HuH-7 (cell line): ENCODE data around the gene SDC3.
A peak's percentile ranks its signal among the peaks of the same experiment; 100 is the strongest.

Experiments
- DNase-seq: peaks from one replicate; pipeline ENCODE4 v3.0.0; 2011; ENCODE audit warnings: low spot score

The SDC3 gene

GRCh38 chr1:30928789-30929134 is 20.2 kb upstream of the SDC3 start:
- DNase-seq: no peak

GRCh38 chr1:30928171-30928570 is 19.6 kb upstream of the SDC3 start:
- no peak for DNase-seq

GRCh38 chr1:30927448-30927847 is 18.9 kb upstream of the SDC3 start:
- no peak for DNase-seq

GRCh38 chr1:30923597-30923996 is 15.0 kb upstream of the SDC3 start:
- no peak for DNase-seq

GRCh38 chr1:30920827-30921226 is 12.3 kb upstream of the SDC3 start:
- DNase-seq: no peak

- no peak for DNase-seq
Measured at GRCh38 chr1:30919025-30919881, 10.7 kb upstream of the SDC3 start.

GRCh38 chr1:30916296-30916695 is 7.7 kb upstream of the SDC3 start:
- DNase-seq: no peak

- DNase-seq: no peak
Measured at GRCh38 chr1:30915491-30916230, 7.1 kb upstream of the SDC3 start.

- no peak for DNase-seq
Measured at GRCh38 chr1:30914931-30915330, 6.4 kb upstream of the SDC3 start.

- DNase-seq: no peak
Measured at GRCh38 chr1:30914587-30914922, 6.0 kb upstream of the SDC3 start.

GRCh38 chr1:30912913-30913652 is 4.5 kb upstream of the SDC3 start:
- DNase-seq: no peak

GRCh38 chr1:30912224-30912623 is 3.7 kb upstream of the SDC3 start:
- DNase-seq: no peak

- peak; percentile 89 for DNase-seq
Measured at GRCh38 chr1:30911059-30911954, 2.7 kb upstream of the SDC3 start.

- DNase-seq: no peak
Measured at GRCh38 chr1:30909365-30910068, 959 bp upstream of the SDC3 start.

- no peak for DNase-seq
Measured at GRCh38 chr1:30908316-30908695, 252 bp downstream of the SDC3 start.

- DNase-seq: no peak
Measured at GRCh38 chr1:30907481-30908315, 860 bp downstream of the SDC3 start.

GRCh38 chr1:30906631-30907441 is 1.7 kb downstream of the SDC3 start:
- DNase-seq: no peak

- DNase-seq: no peak
Measured at GRCh38 chr1:30905916-30906620, 2.5 kb downstream of the SDC3 start.

GRCh38 chr1:30905403-30905802 is 3.2 kb downstream of the SDC3 start:
- DNase-seq: no peak
